ENCODE measurements around the gene DAND5. TPM values are rescaled to one million over a fixed set of nuclear protein-coding genes. Genes with fewer than 3 reads are reported as not detected.

Gene DAND5
- total and polyA plus RNA-seq, 9 donors = 0.11 to 0.15 TPM; not detected in 7

DNA sequence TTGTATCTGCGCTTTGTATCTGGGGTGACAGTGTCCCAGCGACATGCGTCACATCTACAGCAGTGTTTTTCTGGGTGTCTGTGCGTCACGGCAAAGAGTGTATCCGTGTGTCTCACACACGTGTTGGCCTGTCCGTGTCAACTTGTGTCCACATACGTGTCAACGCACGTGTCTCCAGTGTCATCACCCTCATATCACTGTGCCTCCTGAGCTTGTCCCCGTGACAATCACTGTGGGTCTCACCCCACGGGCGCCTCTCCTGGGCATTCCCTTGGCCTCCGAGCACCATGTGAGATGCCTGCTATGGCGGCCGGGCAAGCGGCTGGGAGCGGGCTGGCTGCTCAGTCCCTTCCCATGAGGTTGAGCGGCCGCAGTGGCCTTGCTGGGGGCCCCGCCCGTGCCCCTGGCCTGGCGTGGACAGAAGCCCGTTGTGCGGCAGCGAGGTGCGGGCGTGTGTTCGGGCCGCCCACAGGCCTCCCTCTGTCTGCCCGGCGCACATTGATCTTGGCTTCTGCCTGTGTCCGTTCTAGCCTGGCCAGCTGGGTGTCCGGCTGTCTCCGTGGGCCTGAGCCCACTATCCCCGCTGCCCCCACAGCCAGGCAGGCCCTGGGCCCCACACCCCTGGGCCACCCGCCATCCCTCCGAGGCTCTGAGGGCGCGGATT lies 32.3 kb downstream of the DAND5 start:
- Histone ChIP-seq H3K4me3 (peak overlapping the region; percentile 40), H3K36me3 (no peaks in the 10 kb centered on the region), H3K4me1 (ENCODE audit: insufficient read depth) (peaks cover 29% of the 10 kb centered on the region), H3K27me3 (no peaks in the 10 kb centered on the region), H3K9me3 (no peaks in the 10 kb centered on the region), H3K27ac (peak overlapping the region; percentile 72 to 83)
- intact Hi-C loops (cut with DNase I) = loop anchor here in 1 of 4 donors (10.0 kb wide), 1 partner anchor 53 kb away; no protein-coding TSS in a partner anchor
- 16 to 25% (median 19%) methylated on average over 41 of the region's 41 CpGs for WGBS, 3 donors
- peak in 1 of 5 donors; percentile 76 for DNase-seq
- TF ChIP-seq, protein P1, sequence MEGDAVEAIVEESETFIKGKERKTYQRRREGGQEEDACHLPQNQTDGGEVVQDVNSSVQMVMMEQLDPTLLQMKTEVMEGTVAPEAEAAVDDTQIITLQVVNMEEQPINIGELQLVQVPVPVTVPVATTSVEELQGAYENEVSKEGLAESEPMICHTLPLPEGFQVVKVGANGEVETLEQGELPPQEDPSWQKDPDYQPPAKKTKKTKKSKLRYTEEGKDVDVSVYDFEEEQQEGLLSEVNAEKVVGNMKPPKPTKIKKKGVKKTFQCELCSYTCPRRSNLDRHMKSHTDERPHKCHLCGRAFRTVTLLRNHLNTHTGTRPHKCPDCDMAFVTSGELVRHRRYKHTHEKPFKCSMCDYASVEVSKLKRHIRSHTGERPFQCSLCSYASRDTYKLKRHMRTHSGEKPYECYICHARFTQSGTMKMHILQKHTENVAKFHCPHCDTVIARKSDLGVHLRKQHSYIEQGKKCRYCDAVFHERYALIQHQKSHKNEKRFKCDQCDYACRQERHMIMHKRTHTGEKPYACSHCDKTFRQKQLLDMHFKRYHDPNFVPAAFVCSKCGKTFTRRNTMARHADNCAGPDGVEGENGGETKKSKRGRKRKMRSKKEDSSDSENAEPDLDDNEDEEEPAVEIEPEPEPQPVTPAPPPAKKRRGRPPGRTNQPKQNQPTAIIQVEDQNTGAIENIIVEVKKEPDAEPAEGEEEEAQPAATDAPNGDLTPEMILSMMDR (IDR thresholded peaks at IDR 0.05) = no peak
- TF ChIP-seq POLR2A (IDR thresholded peaks at IDR 0.05) (no peak), EP300 (IDR thresholded peaks at IDR 0.05) (no peak)

DNA sequence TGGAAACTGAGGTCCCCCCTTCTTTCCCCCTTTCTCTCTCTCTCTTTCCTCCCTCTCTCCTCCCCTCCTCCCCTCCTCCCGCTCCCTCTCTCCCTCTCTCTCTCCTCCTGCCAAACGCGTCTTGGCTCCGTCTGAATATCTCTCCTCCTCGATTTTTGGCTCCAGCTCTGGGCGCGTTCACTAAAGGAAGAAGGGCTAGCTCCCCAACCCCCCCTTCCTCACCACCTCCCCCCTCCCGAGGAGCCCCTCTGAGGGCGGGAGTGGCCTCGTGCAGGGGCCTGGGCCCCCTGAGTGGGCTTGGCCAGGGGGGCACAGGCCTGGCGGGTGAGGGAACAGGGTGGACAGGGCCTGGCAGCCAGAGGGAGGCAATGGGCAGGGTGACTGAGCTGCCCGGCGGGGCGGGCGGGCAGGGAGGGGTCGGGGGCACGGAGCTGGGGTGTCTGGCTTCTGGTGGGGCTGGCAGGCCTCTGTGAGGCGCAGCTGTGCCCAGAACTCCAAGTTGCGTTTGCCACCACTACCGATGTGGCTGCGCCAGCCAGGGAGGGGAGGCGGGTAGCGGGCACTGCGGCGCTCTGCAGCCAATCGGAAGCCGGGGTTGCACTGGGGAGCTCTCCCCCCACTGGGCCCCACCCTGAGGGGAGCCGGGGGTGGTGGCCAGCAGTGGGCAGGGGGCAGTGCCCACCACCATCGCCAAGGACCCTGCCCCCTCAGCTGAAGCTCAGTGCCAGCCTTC lies 33.0 kb downstream of the DAND5 start:
- no peaks in the 10 kb centered on the region for H3K9me3 ChIP-seq
- DNase-seq = peak; percentile 86 to 92 (median 89)
- no peaks in the 10 kb centered on the region for H3K27me3 ChIP-seq
- 13 to 28% (median 21%) methylated on average over 23 to 29 of the region's 29 CpGs for WGBS, 3 donors
- H3K36me3 ChIP-seq = no peaks in the 10 kb centered on the region
- peak overlapping the region; percentile 72 to 83 for H3K27ac ChIP-seq
- peaks cover 33% of the 10 kb centered on the region for H3K4me1 ChIP-seq (ENCODE audit: insufficient read depth)
- no peak for TF ChIP-seq EP300 (IDR thresholded peaks at IDR 0.05)
- TF ChIP-seq POLR2A (IDR thresholded peaks at IDR 0.05) = no peak
- TF ChIP-seq, protein P1 (IDR thresholded peaks at IDR 0.05) = no peak
- intact Hi-C loops (cut with DNase I) = loop anchor here in 1 of 4 donors (10.0 kb wide), 1 partner anchor 52 kb away; no protein-coding TSS in a partner anchor
- peak overlapping the region; percentile 40 for H3K4me3 ChIP-seq

DNA sequence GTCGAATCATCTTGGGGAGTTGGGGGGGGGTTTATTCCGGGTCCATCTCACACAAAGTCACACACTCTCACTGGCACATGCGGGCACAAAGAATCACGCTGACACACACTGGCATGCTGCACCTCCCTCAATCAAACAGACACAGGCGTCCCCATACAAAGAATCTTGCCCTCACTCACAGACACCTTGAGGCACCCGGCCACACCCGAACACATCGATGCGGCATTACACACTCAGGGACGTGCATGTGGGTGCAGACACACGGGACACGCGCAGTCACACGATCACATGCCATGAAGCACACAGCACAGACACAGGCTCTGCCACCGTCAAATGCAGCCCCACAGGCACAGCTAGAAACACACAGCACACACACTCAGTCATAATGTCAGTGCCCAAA lies 33.7 kb downstream of the DAND5 start:
- Histone ChIP-seq H3K4me3 (peak overlapping the region; percentile 40), H3K27ac (peak overlapping the region; percentile 72 to 83), H3K4me1 (ENCODE audit: insufficient read depth) (peaks cover 36% of the 10 kb centered on the region), H3K27me3 (no peaks in the 10 kb centered on the region), H3K9me3 (no peaks in the 10 kb centered on the region), H3K36me3 (no peaks in the 10 kb centered on the region)
- 51 to 61% (median 53%) methylated on average over 15 of the region's 15 CpGs for WGBS, 3 donors
- no peak for TF ChIP-seq POLR2A (IDR thresholded peaks at IDR 0.05)
- TF ChIP-seq, protein P1 (IDR thresholded peaks at IDR 0.05) = no peak
- DNase-seq = peak in 1 of 5 donors; percentile 39
- intact Hi-C loops (cut with DNase I) = loop anchor here in 1 of 4 donors (10.0 kb wide), 1 partner anchor 52 kb away; no protein-coding TSS in a partner anchor

DNA sequence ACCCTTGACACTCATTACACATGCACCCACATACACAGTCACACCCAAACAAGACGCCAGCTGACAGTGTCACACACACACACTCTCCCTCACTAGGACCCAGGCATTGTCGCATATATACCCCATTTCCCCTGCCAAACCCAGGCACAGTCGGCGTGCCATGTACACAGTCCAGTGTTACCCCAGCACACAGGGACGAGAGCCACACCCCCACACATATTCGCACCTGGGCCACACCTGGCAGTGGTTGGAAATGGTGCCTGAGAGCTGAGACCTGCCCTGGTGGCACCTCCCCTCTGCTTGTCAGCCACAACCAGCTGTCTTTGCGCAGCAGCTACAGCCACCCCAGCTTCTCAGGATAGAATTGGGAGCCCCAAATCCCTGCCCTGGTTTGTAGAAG lies 34.9 kb downstream of the DAND5 start:
- peaks cover 46% of the 10 kb centered on the region for H3K4me1 ChIP-seq (ENCODE audit: insufficient read depth)

More for the DNA sequence above, 34.9 kb downstream of the DAND5 start:
- no peaks in the 10 kb centered on the region for H3K9me3 ChIP-seq
- WGBS, 3 donors = 79 to 90% (median 85%) methylated on average over 7 of the region's 7 CpGs
- no peaks in the 10 kb centered on the region for H3K27me3 ChIP-seq
- no peak overlapping the region for H3K4me3 ChIP-seq
- no peak overlapping the region for H3K27ac ChIP-seq
- TF ChIP-seq, protein P1 (IDR thresholded peaks at IDR 0.05) = no peak
- TF ChIP-seq EP300 (IDR thresholded peaks at IDR 0.05) (no peak), POLR2A (IDR thresholded peaks at IDR 0.05) (no peak)
- intact Hi-C loops (cut with DNase I) = loop anchor here in 1 of 4 donors (10.0 kb wide), 1 partner anchor 51 kb away; no protein-coding TSS in a partner anchor
- H3K36me3 ChIP-seq = no peaks in the 10 kb centered on the region
- DNase-seq = no peak

Data from ovary (tissue), 9 donors.